MCF 10A (cell line): ENCODE measurements around the gene VAMP8. TPM values are rescaled to one million over a fixed set of nuclear protein-coding genes. Genes with fewer than 3 reads are reported as not detected.

ENCODE experiments used
- BruUV-seq: library from RNA; stranded (reverse); fragments of 400-500 nt; replicated peaks from 2 replicates; lab custom pipeline; 2021; lab: Mats Ljungman, UMichigan
- CTCF ChIA-PET: fragments of 300-600 bp; sonication (Branson Sonifier 250); formaldehyde crosslinking; extraction: SDS; loops from one replicate; lab custom pipeline; 2021; ENCODE audit warnings: antibody characterized with exemption, inconsistent platforms; lab: Yijun Ruan, JAX
- POLR2A ChIA-PET: fragments of 300-600, 350-650 bp; sonication (Branson Sonifier 250); formaldehyde crosslinking; extraction: SDS; loops from one replicate; lab custom pipeline; 2020; ENCODE audit warnings: antibody characterized with exemption, inconsistent platforms; lab: Yijun Ruan, JAX
- DNase-seq: peaks from one replicate; pipeline ENCODE4 v3.0.0-alpha.2; 2018; ENCODE audit not compliant: unreplicated experiment
- H3K27ac Mint-ChIP-seq: one replicate; pipeline ENCODE4 v1.8.0; 2022; ENCODE audit warnings: mild to moderate bottlenecking, low read depth, mixed read lengths; ENCODE audit not compliant: unreplicated experiment
- H3K27me3 Mint-ChIP-seq: one replicate; pipeline ENCODE4 v1.8.0; 2022; ENCODE audit warnings: mixed read lengths; ENCODE audit not compliant: insufficient read depth, unreplicated experiment
- H3K36me3 Mint-ChIP-seq: one replicate; pipeline ENCODE4 v1.8.0; 2022; ENCODE audit warnings: mild to moderate bottlenecking, moderate library complexity, mixed read lengths; ENCODE audit not compliant: insufficient read depth, unreplicated experiment
- H3K4me1 Mint-ChIP-seq: one replicate; pipeline ENCODE4 v1.8.0; 2022; ENCODE audit warnings: mixed read lengths; ENCODE audit not compliant: insufficient read depth, unreplicated experiment
- H3K4me3 Mint-ChIP-seq: one replicate; pipeline ENCODE4 v1.8.0; 2022; ENCODE audit warnings: mild to moderate bottlenecking, moderate library complexity, mixed read lengths; ENCODE audit not compliant: unreplicated experiment
- H3K9me3 Mint-ChIP-seq: one replicate; pipeline ENCODE4 v1.8.0; 2022; ENCODE audit warnings: mixed read lengths; ENCODE audit not compliant: unreplicated experiment
- CTCF ChIP-seq: fragments of 200-600 bp; IDR thresholded peaks from one replicate; pipeline ENCODE4 v1.8.0; 2022; ENCODE audit warnings: antibody characterized with exemption, mild to moderate bottlenecking; ENCODE audit not compliant: unreplicated experiment
- intact Hi-C: fragments of 100-400 bp; cut with micrococcal nuclease; formaldehyde crosslinking; loops from 2 replicates; pipeline ENCODE4 v1.14.1; 2022
- total RNA-seq: library from RNA; stranded (reverse); gene quantifications from 2 replicates; pipeline ENCODE4 v1.2.3, GENCODE V29; 2022

The VAMP8 gene
- total RNA-seq, 1 experiment from 2014 or later, result 56.0 TPM

GRCh38 chr2:85631316-85631715, 53.9 kb downstream of the VAMP8 start:
- peaks cover 6% of the 10 kb centered on the region for H3K4me1 Mint-ChIP-seq
- CTCF ChIA-PET, result interaction anchor here (0.6 to 1.0 kb wide), 4 partner anchors 28 to 98 kb away, joined by 3 to 5 read pairs (median 3); no protein-coding TSS in a partner anchor
- POLR2A ChIA-PET, result no interaction called here
- no peak for DNase-seq
- no peak overlapping the region for H3K4me3 Mint-ChIP-seq
- peaks cover 100% of the 10 kb centered on the region for H3K36me3 Mint-ChIP-seq
- H3K9me3 Mint-ChIP-seq, result no peaks in the 10 kb centered on the region
- intact Hi-C loops, result no loop called here
- BruUV-seq, result no TSS peak
- H3K27me3 Mint-ChIP-seq, result no peaks in the 10 kb centered on the region
- no peak for TF ChIP-seq CTCF
- H3K27ac Mint-ChIP-seq, result no peak overlapping the region

Other genes starting within 250 kb of the VAMP8 start
- 62.9 and 65.5 TPM in 2 replicates for gene TGOLN2, start 249.6 kb upstream of the VAMP8 start, total RNA-seq
- 59.2 and 60.4 TPM in 2 replicates for gene RETSAT, start 223.1 kb upstream of the VAMP8 start, total RNA-seq
- 16.2 and 16.7 TPM in 2 replicates for gene ELMOD3, start 222.8 kb upstream of the VAMP8 start, total RNA-seq
- 173 and 188 TPM in 2 replicates for gene CAPG, start 167.2 kb upstream of the VAMP8 start, total RNA-seq
- 0.84 and 2.2 TPM in 2 replicates for gene SH2D6, start 158.9 kb upstream of the VAMP8 start, total RNA-seq
- 348 and 366 TPM in 2 replicates for gene MAT2A, start 38.4 kb upstream of the VAMP8 start, total RNA-seq
- 49.1 and 52.2 TPM in 2 replicates for gene GGCX, start 16.1 kb upstream of the VAMP8 start, total RNA-seq
- 1.6 and 3.0 TPM in 2 replicates for gene VAMP5, start 6.8 kb downstream of the VAMP8 start, total RNA-seq
- gene RNF181, start 18.2 kb downstream of the VAMP8 start, total RNA-seq, result 125 and 215 TPM in 2 replicates
- 12.5 and 14.5 TPM in 2 replicates for gene TMEM150A, start 25.1 kb downstream of the VAMP8 start, total RNA-seq
- gene C2orf68, start 34.5 kb downstream of the VAMP8 start, total RNA-seq, result 34.3 and 35.5 TPM in 2 replicates
- 36.7 and 43.8 TPM in 2 replicates for gene USP39, start 38.6 kb downstream of the VAMP8 start, total RNA-seq
- 0.26 and 0.32 TPM in 2 replicates for gene SFTPB, start 90.6 kb downstream of the VAMP8 start, total RNA-seq
- gene GNLY, start 116.8 kb downstream of the VAMP8 start, total RNA-seq, result not detected in 2 replicates
- 0.72 and 1.2 TPM in 2 replicates for gene ATOH8, start 176.4 kb downstream of the VAMP8 start, total RNA-seq